Activated CD8-positive, alpha-beta T cell treated with anti-CD3 and anti-CD28 coated beads, Interleukin-2, amount 10 ng/mL, durations not matched to agents 7 days and 5 days (primary cell): ENCODE results near the gene SAYSD1. TPM values are rescaled to one million over a fixed set of nuclear protein-coding genes. Genes with fewer than 3 reads are reported as not detected.

ENCODE experiments used
- ATAC-seq: fragments of 150-1000 bp; cut with Tn5 transposase; one replicate; pipeline ENCODE4 v1.10.0; 2021; ENCODE audit warnings: moderate library complexity
- CTCF ChIA-PET: fragments of 350-600 bp; sonication (Branson Sonifier 250); formaldehyde crosslinking; loops from one replicate; lab custom pipeline; 2021; ENCODE audit warnings: antibody characterized with exemption; lab: Charles Lee
- POLR2A ChIA-PET: fragments of 350-600 bp; sonication (Branson Sonifier 250); formaldehyde crosslinking; loops from one replicate; lab custom pipeline; 2021; ENCODE audit warnings: antibody characterized with exemption; lab: Charles Lee
- DNase-seq: peaks from one replicate; pipeline ENCODE4 v3.0.0-alpha.2; 2020
- H3K27ac Mint-ChIP-seq: one replicate; pipeline ENCODE4 v1.8.0; 2021; ENCODE audit warnings: mild to moderate bottlenecking, mixed read lengths
- H3K27me3 Mint-ChIP-seq: one replicate; pipeline ENCODE4 v1.8.0; 2021; ENCODE audit warnings: low read depth, mixed read lengths
- H3K36me3 Mint-ChIP-seq: one replicate; pipeline ENCODE4 v1.8.0; 2021; ENCODE audit warnings: low read depth, mixed read lengths
- H3K4me1 Mint-ChIP-seq: one replicate; pipeline ENCODE4 v1.8.0; 2021; ENCODE audit warnings: low read depth, mixed read lengths
- H3K4me3 Mint-ChIP-seq: one replicate; pipeline ENCODE4 v1.8.0; 2021; ENCODE audit warnings: mild to moderate bottlenecking, mixed read lengths
- H3K9me3 Mint-ChIP-seq: one replicate; pipeline ENCODE4 v1.8.0; 2022; ENCODE audit warnings: mixed read lengths; ENCODE audit not compliant: insufficient read depth
- total RNA-seq, 2 experiments: library from RNA; stranded (reverse); gene quantifications; one replicate each; pipeline ENCODE4 v1.2.3, GENCODE V29; 2021

SAYSD1 gene
- 10 to 100 TPM; 11.0 to 11.8 TPM for total RNA-seq

GRCh38 chr6:39114704-39115599, at the start of gene SAYSD1:
SAYSD1 (minus strand) TSS chr6:39115186; CDS start chr6:39115089, 97 bp downstream.
- H3K27ac Mint-ChIP-seq: peak within 1 kb of the TSS; percentile 96
- H3K4me3 Mint-ChIP-seq: peak within 1 kb of the TSS; percentile 87
- no peaks in the 10 kb centered on the region for H3K9me3 Mint-ChIP-seq
- POLR2A ChIA-PET: interaction anchor here (0.7 to 1.7 kb wide), 7 partner anchors 15 to 232 kb away, joined by 3 to 11 read pairs (median 3); no protein-coding TSS in a partner anchor
- peaks cover 58% of the 10 kb centered on the region for H3K4me1 Mint-ChIP-seq
- CTCF ChIA-PET: interaction anchor here (1.0 to 2.5 kb wide), 6 partner anchors 9 to 196 kb away, joined by 3 to 12 read pairs (median 4); no protein-coding TSS in a partner anchor
- H3K27me3 Mint-ChIP-seq: peaks cover 1% of the 10 kb centered on the region
- DNase-seq: peak; percentile 95
- ATAC-seq: peak; percentile 89
- peaks cover 7% of the 10 kb centered on the region for H3K36me3 Mint-ChIP-seq

GRCh38 chr6:39157511-39157910, 42.5 kb upstream of the SAYSD1 start:
- ChIA-PET POLR2A (no interaction called here), CTCF (interaction anchor here (1.6 to 1.7 kb wide), 2 partner anchors 9 to 145 kb away, joined by 4 to 7 read pairs; no protein-coding TSS in a partner anchor)
- H3K9me3 Mint-ChIP-seq: peaks cover 7% of the 10 kb centered on the region
- no peak for ATAC-seq
- H3K27me3 Mint-ChIP-seq: no peaks in the 10 kb centered on the region
- no peak for DNase-seq
- no peak overlapping the region for H3K27ac Mint-ChIP-seq
- H3K4me3 Mint-ChIP-seq: no peak overlapping the region
- H3K4me1 Mint-ChIP-seq: peaks cover 15% of the 10 kb centered on the region
- peaks cover 2% of the 10 kb centered on the region for H3K36me3 Mint-ChIP-seq

- ChIA-PET POLR2A (no interaction called here), CTCF (interaction anchor here (1.2 to 1.7 kb wide), 3 partner anchors 10 to 160 kb away, joined by 3 to 7 read pairs (median 4); no protein-coding TSS in a partner anchor)
- Mint-ChIP-seq H3K4me3 (no peak overlapping the region), H3K27me3 (peaks cover 6% of the 10 kb centered on the region), H3K27ac (no peak overlapping the region), H3K4me1 (peaks cover 18% of the 10 kb centered on the region), H3K36me3 (peaks cover 2% of the 10 kb centered on the region), H3K9me3 (peaks cover 7% of the 10 kb centered on the region)
- no peak for ATAC-seq
- no peak for DNase-seq
Observed at GRCh38 chr6:39156801-39157200, 41.8 kb upstream of the SAYSD1 start.

- H3K27ac Mint-ChIP-seq: no peak overlapping the region
- no peak for DNase-seq
- CTCF ChIA-PET: no interaction called here
- peaks cover 2% of the 10 kb centered on the region for H3K36me3 Mint-ChIP-seq
- peaks cover 15% of the 10 kb centered on the region for H3K27me3 Mint-ChIP-seq
- no peak for ATAC-seq
- H3K4me1 Mint-ChIP-seq: peaks cover 21% of the 10 kb centered on the region
- POLR2A ChIA-PET: no interaction called here
- peaks cover 3% of the 10 kb centered on the region for H3K9me3 Mint-ChIP-seq
- H3K4me3 Mint-ChIP-seq: no peak overlapping the region
Observed at GRCh38 chr6:39154705-39155104, 39.7 kb upstream of the SAYSD1 start.

DNA sequence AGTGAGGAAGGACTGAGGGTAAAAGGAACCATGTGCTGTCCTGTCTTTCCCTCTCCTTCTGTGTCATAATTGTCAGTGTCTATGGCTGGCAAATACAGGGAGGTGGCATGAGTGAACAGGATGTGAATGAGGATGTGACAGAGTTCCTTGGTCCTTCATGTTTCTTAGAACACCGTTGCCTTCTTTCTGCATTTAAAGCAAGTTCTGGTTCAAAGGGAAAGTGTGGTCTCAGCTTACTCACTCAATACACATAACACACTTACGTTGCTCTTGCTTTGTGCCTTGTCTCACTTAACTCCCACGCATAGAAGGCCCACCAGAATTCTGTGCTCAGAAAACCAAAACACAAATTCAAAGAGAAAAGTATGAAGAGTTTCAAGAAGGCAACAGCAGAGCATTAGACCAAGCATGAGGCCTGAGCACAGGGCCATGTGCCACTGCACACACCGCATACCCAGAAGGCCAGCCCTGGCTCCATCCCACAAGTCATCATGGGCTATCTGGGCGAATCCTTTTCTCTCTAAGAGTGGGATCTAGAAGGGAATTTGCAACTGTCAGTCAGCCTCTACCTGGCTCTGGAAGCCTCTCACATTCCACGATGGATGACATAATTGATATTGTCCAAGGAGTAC, 38.9 kb upstream of the SAYSD1 start:
- POLR2A ChIA-PET: interaction anchor here (1.3 kb wide), 1 partner anchor 39 kb away, joined by 7 read pairs; the partner anchor contains the start of gene SAYSD1

DNA sequence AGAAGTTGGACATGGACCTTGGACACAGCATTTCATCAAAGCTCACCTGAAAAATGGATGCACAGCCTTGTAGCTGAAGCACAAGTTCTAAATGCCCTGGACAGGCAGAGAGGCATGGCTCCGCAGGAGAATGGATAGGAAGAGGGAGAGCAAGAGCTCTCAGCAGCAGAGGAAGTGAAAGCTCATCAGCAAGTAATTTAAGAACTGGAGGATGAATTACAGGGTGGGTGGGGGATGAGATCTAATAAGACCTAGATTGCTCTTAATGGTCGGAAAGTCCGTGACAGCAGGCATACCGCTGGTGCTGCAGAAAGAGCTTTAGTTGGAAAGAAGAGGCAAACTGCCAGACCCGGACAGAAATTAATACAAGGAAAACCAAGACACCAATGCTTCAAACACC, 37.3 kb upstream of the SAYSD1 start:
- H3K9me3 Mint-ChIP-seq: no peaks in the 10 kb centered on the region
- no peaks in the 10 kb centered on the region for H3K36me3 Mint-ChIP-seq
- no peak overlapping the region for H3K4me3 Mint-ChIP-seq
- ATAC-seq (no peak), DNase-seq (no peak)
- ChIA-PET POLR2A (interaction anchor here (0.9 kb wide), 1 partner anchor 40 kb away, joined by 3 read pairs; no protein-coding TSS in a partner anchor), CTCF (interaction anchor here (0.7 to 1.8 kb wide), 10 partner anchors 14 to 281 kb away, joined by 3 to 11 read pairs (median 4); no protein-coding TSS in a partner anchor)
- H3K4me1 Mint-ChIP-seq: peaks cover 29% of the 10 kb centered on the region
- no peak overlapping the region for H3K27ac Mint-ChIP-seq
- peaks cover 18% of the 10 kb centered on the region for H3K27me3 Mint-ChIP-seq

More for the DNA sequence above, 38.9 kb upstream of the SAYSD1 start:
- Mint-ChIP-seq H3K4me3 (no peak overlapping the region), H3K27me3 (peaks cover 17% of the 10 kb centered on the region), H3K4me1 (peaks cover 21% of the 10 kb centered on the region), H3K9me3 (no peaks in the 10 kb centered on the region), H3K27ac (peak overlapping the region; percentile 30), H3K36me3 (no peaks in the 10 kb centered on the region)
- DNase-seq: peak; percentile 28
- peak; percentile 60 for ATAC-seq
- CTCF ChIA-PET: interaction anchor here (0.6 to 1.2 kb wide), 2 partner anchors 23 to 52 kb away, joined by 3 read pairs; no protein-coding TSS in a partner anchor

DNA sequence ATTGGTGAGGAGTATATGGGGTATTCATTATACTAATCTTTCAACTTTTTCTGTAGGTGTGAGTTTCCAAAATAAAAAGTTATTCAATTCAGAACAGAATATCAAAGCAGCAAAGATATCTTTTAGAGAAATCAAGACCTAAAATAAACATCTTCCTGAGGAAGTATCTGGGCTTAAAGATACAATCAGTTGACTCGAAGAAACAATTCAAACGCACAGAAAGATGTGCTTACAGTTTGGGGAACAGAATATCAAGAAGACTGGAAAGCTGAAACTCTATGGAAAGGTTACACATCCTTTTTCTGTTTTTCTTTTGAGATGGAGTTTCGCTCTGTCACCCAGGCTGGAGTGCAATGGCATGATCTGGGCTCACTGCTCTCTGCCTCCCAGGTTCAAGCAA, 36.2 kb upstream of the SAYSD1 start:
- no peak overlapping the region for H3K27ac Mint-ChIP-seq
- ATAC-seq (no peak), DNase-seq (no peak)
- H3K4me3 Mint-ChIP-seq: no peak overlapping the region
- no peaks in the 10 kb centered on the region for H3K9me3 Mint-ChIP-seq
- peaks cover 29% of the 10 kb centered on the region for H3K4me1 Mint-ChIP-seq
- H3K27me3 Mint-ChIP-seq: peaks cover 19% of the 10 kb centered on the region
- ChIA-PET CTCF (interaction anchor here (1.1 to 1.8 kb wide), 6 partner anchors 13 to 280 kb away, joined by 3 to 11 read pairs (median 3); no protein-coding TSS in a partner anchor), POLR2A (no interaction called here)
- H3K36me3 Mint-ChIP-seq: no peaks in the 10 kb centered on the region

- Mint-ChIP-seq H3K4me1 (peaks cover 8% of the 10 kb centered on the region), H3K27me3 (peaks cover 12% of the 10 kb centered on the region), H3K9me3 (no peaks in the 10 kb centered on the region), H3K4me3 (no peak overlapping the region), H3K36me3 (no peaks in the 10 kb centered on the region), H3K27ac (no peak overlapping the region)
- no peak for DNase-seq
- ChIA-PET POLR2A (no interaction called here), CTCF (no interaction called here)
- no peak for ATAC-seq
Observed at GRCh38 chr6:39144481-39145173, 29.6 kb upstream of the SAYSD1 start.

DNA sequence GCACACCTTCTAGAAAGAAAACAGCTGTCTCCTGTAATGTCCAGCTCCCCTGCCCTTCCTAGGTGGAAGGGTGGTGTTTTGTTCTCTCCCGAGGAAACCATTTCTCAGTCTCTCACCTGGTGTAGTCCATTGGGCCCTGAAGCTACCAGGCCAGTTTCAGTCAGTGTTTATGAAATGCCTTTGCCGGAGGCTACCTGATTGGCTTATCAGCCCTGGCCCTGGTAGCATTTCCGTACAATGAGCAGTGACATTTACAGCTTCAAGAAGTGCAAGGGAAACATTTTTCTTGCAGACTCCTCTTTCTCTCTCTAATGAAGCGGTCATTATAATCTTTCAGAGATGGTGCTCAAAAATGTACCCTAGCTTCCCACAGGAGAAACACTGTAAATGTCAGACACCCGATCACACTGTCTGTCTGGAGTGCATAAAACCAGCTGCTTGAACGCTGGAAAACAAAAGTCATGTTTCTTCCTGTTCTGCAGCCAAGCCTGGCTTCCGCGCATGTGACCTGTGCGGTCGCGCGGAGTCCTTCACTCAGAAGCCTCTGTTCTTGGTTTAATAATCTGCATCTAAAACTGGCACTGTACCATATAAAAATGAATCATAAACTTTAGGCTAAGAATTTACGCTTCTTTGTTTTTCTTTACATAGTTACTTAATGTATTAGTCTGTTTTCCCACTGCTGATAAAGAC, 28.4 kb upstream of the SAYSD1 start:
- ATAC-seq (no peak), DNase-seq (no peak)
- ChIA-PET CTCF (no interaction called here), POLR2A (no interaction called here)
- Mint-ChIP-seq H3K27me3 (peaks cover 11% of the 10 kb centered on the region), H3K27ac (no peak overlapping the region), H3K4me1 (peaks cover 8% of the 10 kb centered on the region), H3K4me3 (no peak overlapping the region), H3K9me3 (no peaks in the 10 kb centered on the region), H3K36me3 (no peaks in the 10 kb centered on the region)

DNA sequence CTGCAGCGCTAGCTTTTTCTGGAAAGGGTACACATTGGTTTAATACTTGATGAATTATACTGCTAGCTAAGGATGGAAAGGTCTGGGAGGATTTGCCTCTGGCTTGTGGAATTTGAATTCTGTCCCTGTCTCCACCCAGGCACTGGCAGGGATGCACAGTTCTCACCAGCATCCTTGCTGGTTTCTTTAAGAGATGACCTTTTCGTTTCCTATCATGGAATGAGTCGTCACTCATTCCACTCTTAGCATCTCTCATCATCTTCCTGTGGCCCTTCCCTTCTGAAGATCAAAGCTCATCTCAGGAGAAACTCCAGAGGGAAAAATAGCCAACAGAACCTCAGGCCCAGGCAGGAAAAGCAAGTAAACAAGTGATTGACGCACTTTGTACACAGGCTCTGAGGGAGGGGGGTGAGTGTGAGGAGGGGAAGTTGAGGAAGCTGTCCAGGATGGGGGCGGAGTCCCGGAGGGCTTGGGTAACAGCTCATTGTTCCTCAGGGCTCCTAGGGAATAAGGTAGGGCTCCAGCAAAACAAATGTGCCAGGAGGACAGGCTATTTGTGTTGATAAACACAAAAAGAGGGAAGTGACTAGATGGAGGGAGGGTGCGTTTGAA, 25.7 kb upstream of the SAYSD1 start:
- Mint-ChIP-seq H3K4me1 (no peaks in the 10 kb centered on the region), H3K4me3 (no peak overlapping the region), H3K36me3 (no peaks in the 10 kb centered on the region), H3K9me3 (no peaks in the 10 kb centered on the region), H3K27ac (no peak overlapping the region), H3K27me3 (peaks cover 11% of the 10 kb centered on the region)
- DNase-seq (no peak), ATAC-seq (no peak)
- POLR2A ChIA-PET: interaction anchor here (0.8 kb wide), 1 partner anchor 131 kb away, joined by 3 read pairs; no protein-coding TSS in a partner anchor
- CTCF ChIA-PET: interaction anchor here (2.2 kb wide), 1 partner anchor 13 kb away, joined by 6 read pairs; no protein-coding TSS in a partner anchor
